Sigmoid colon (tissue), 7 donors: ENCODE measurements around the gene CATSPERB. TPM values are rescaled to one million over a fixed set of nuclear protein-coding genes. Genes with fewer than 3 reads are reported as not detected.

Source experiments
- DNase-seq: peaks from one replicate; pipeline ENCODE4 v3.0.0-alpha.2; 2019
- H3K27ac ChIP-seq, 4 donors: fragments of 200-600 bp; sonication (generic); one replicate each; pipeline ENCODE4 v1.5.1; 2016 to 2019; ENCODE audit warnings: mild to moderate bottlenecking in 1 of 4
- H3K27me3 ChIP-seq, 3 donors: fragments of 200-600 bp; sonication (generic); one replicate each; pipeline ENCODE4 v1.5.1; 2019; ENCODE audit warnings: mild to moderate bottlenecking in 1 of 3
- H3K36me3 ChIP-seq, 4 donors: fragments of 200-600 bp; sonication (generic); one replicate each; pipeline ENCODE4 v1.5.1; 2016 to 2019
- H3K4me1 ChIP-seq, 4 donors: fragments of 200-600 bp; sonication (generic); one replicate each; pipeline ENCODE4 v1.5.1; 2017 to 2019
- H3K4me3 ChIP-seq, 4 donors: fragments of 200-600 bp; sonication (generic); one replicate each; pipeline ENCODE4 v1.5.1; 2017 to 2019; ENCODE audit warnings: mild to moderate bottlenecking in 2 of 4, moderate library complexity in 1 of 4
- H3K9me3 ChIP-seq, 4 donors: fragments of 200-600 bp in 3 of 4; sonication (generic) in 3 of 4; one replicate each; pipeline versions ENCODE4 v1.5.1 to v1.6.1; 2013 to 2019
- CTCF ChIP-seq, 4 experiments: fragments of 450-650 bp in 3 of 4; fragments of 200-600 bp in 1 of 4; IDR thresholded peaks; one replicate each; pipeline ENCODE4 v1.5.1; 2016 to 2019; ENCODE audit warnings: antibody characterized with exemption in 4 of 4, mild to moderate bottlenecking in 3 of 4, moderate library complexity in 2 of 4
- EP300 ChIP-seq, 4 donors: sonication (generic); formaldehyde crosslinking; IDR thresholded peaks; one replicate each; pipeline ENCODE4 v1.6.1; 2017; ENCODE audit warnings: antibody characterized with exemption in 4 of 4
- POLR2A ChIP-seq, 2 donors: fragments of 450-650 bp; IDR thresholded peaks; one replicate each; pipeline ENCODE4 v1.6.1; 2016; ENCODE audit warnings: antibody characterized with exemption in 2 of 2, mild to moderate bottlenecking in 2 of 2, moderate library complexity in 2 of 2
- POLR2AphosphoS5 ChIP-seq, 4 donors: sonication (generic); formaldehyde crosslinking; IDR thresholded peaks; one replicate each; pipeline ENCODE4 v1.6.1; 2017; ENCODE audit warnings: antibody characterized with exemption in 4 of 4
- WGBS, 2 donors: extraction: QIAGEN DNeasy Blood & Tissue Kit; methylation state at CpG; one replicate each; pipeline ENCODE4 v1.1.7; 2013; 5-methylcytosine and 5-hydroxymethylcytosine counted together
- intact Hi-C: fragments of 100-400 bp; cut with DNase I; formaldehyde crosslinking; loops from one replicate; pipeline ENCODE4 v1.15.1; 2023
- polyA plus RNA-seq, 3 donors: library from polyadenylated mRNA; stranded (reverse); fragments of 200-250 nt; gene quantifications; one replicate each; pipeline ENCODE4 v1.2.3, GENCODE V29; 2013
- total RNA-seq, 4 donors: library from RNA; depleted of rRNA; stranded (reverse); fragments of >200 nt; gene quantifications; one replicate each; pipeline ENCODE4 v1.1.0, GENCODE V29; 2016
- donor health status: healthy with polysubstance abuse.
- donor health status: Bipolar disorder and iron deficiency.
- donor health status: healthy.

CATSPERB gene
- total and polyA plus RNA-seq, 7 donors = 0.14 to 6.7 (median 1.4) TPM

DNA sequence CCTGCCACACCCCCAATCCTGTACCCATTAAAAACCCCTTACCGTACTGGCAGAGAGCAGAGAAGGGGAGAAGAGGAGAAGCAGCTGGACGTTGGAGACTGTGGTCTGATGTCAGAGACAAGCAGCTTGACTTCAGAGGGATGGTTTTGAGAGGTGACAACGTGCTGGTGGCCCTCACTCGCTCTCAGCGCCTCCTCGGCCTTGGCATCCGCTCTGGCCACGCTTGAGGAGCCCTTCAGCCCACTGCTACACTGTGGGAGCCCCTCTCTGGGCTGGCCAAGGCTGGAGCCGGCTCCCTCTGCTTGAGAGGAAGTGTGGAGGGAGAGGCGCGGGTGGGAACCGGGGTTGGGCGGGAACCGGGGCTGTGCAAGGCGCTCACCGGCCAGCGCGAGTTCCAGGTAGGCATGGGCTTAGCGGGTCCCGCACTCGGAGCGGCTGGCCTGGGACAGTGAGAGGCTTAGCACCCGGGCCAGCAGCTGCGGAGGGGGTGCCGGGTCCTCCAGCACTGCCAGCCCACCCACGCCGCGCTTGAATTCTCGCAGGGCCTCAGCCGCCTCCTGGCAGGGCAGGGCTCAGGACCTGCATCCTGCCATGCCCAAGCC, 154.2 kb downstream of the CATSPERB start:
- no peak overlapping the region for H3K27ac ChIP-seq
- H3K4me3 ChIP-seq = no peak overlapping the region
- TF ChIP-seq CTCF (IDR thresholded peaks at IDR 0.05) (no peak), EP300 (IDR thresholded peaks at IDR 0.05) (no peak), POLR2AphosphoS5 (IDR thresholded peaks at IDR 0.05) (no peak), POLR2A (IDR thresholded peaks at IDR 0.05) (no peak)
- H3K36me3 ChIP-seq = no peaks in the 10 kb centered on the region
- DNase-seq = no peak
- peaks cover 0 to 4% (median 0%) of the 10 kb centered on the region in 3 donors for H3K27me3 ChIP-seq
- WGBS, 2 donors = 88 to 92% methylated on average over 30 of the region's 30 CpGs
- intact Hi-C loops = no loop called here
- H3K4me1 ChIP-seq = peaks cover 0 to 10% (median 7%) of the 10 kb centered on the region in 4 donors
- no peaks in the 10 kb centered on the region for H3K9me3 ChIP-seq

DNA sequence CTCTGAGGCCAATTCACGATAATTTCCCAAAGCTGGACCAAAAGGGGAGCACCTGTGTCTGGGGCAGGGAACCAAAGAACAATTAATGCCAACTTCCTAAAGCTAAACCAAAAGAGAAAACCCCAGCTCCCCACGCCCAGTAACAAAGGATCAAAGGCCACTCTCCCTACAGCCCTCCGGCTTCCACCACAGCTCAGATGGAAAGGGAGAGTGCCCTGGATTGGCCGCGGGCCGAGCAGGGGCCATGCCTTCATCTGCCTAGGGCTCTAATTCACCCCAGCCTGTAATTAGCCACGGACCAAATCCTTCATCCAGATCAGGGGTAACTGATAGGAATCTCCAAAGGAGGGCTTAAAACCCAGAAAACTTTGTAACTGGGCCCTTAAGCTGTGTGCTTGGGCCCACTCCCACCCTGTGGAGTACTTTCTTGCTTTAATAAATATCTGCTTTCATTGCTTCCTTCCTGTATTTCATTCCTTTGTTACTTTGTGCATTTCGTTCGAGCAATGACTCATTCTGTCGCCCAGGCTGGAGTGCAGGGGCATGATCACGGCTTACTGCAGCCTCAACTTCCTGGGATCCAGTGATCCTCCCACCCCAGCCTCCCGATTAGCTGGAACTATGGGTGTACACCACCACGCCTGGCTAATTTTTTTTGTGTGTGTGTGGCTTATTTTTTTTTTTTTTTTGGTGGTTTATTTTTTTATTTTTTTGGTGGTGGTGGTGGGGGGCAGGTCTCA, 156.2 kb downstream of the CATSPERB start:
- H3K27ac ChIP-seq = no peak overlapping the region
- WGBS, 2 donors = 25 to 62% methylated on average over 13 of the region's 13 CpGs
- TF ChIP-seq POLR2AphosphoS5 (IDR thresholded peaks at IDR 0.05) (no peak), EP300 (IDR thresholded peaks at IDR 0.05) (no peak), POLR2A (IDR thresholded peaks at IDR 0.05) (no peak), CTCF (IDR thresholded peaks at IDR 0.05) (no peak)
- no peak overlapping the region for H3K4me3 ChIP-seq
- intact Hi-C loops = no loop called here
- no peaks in the 10 kb centered on the region for H3K9me3 ChIP-seq
- no peak for DNase-seq
- H3K27me3 ChIP-seq = peaks cover 0 to 4% (median 0%) of the 10 kb centered on the region in 3 donors
- peaks cover 0 to 10% (median 7%) of the 10 kb centered on the region in 4 donors for H3K4me1 ChIP-seq
- no peaks in the 10 kb centered on the region for H3K36me3 ChIP-seq

GRCh38 chr14:91573894-91574837, 157.7 kb downstream of the CATSPERB start:
- H3K4me3 ChIP-seq = peak overlapping the region; percentile 22 to 53 (median 46)
- no peaks in the 10 kb centered on the region for H3K36me3 ChIP-seq
- peak overlapping the region in 3 of 4 donors; percentile 22 to 51 (median 42) for H3K27ac ChIP-seq
- peak; percentile 69 for DNase-seq
- 2% methylated on average over 59 of the region's 59 CpGs for WGBS, 2 donors
- no peaks in the 10 kb centered on the region for H3K9me3 ChIP-seq
- peaks cover 0 to 4% (median 0%) of the 10 kb centered on the region in 3 donors for H3K27me3 ChIP-seq
- intact Hi-C loops = no loop called here
- TF ChIP-seq POLR2A (IDR thresholded peaks at IDR 0.05) (no peak), CTCF (IDR thresholded peaks at IDR 0.05) (no peak), EP300 (IDR thresholded peaks at IDR 0.05) (no peak), POLR2AphosphoS5 (IDR thresholded peaks at IDR 0.05) (no peak)
- peaks cover 0 to 10% (median 7%) of the 10 kb centered on the region in 4 donors for H3K4me1 ChIP-seq

GRCh38 chr14:91573528-91573893, 158.4 kb downstream of the CATSPERB start:
- no peaks in the 10 kb centered on the region for H3K27me3 ChIP-seq
- no peak for TF ChIP-seq POLR2AphosphoS5 (IDR thresholded peaks at IDR 0.05)
- TF ChIP-seq CTCF (IDR thresholded peaks at IDR 0.05) = no peak
- no peaks in the 10 kb centered on the region for H3K9me3 ChIP-seq
- H3K36me3 ChIP-seq = no peaks in the 10 kb centered on the region
- peaks cover 0 to 10% (median 7%) of the 10 kb centered on the region in 4 donors for H3K4me1 ChIP-seq
- peak overlapping the region in 1 of 4 donors; percentile 42 for H3K27ac ChIP-seq
- no peak for DNase-seq
- intact Hi-C loops = no loop called here
- peak overlapping the region in 3 of 4 donors; percentile 43 to 53 (median 49) for H3K4me3 ChIP-seq
